Measurements from ENCODE around the gene SGCG.

Gene SGCG

GRCh38 chr13:23330356-23330755, 149.6 kb downstream of the SGCG start:
- DNase-seq (ENCODE audit: low spot score), result no peak
- TF ChIP-seq, protein P1, sequence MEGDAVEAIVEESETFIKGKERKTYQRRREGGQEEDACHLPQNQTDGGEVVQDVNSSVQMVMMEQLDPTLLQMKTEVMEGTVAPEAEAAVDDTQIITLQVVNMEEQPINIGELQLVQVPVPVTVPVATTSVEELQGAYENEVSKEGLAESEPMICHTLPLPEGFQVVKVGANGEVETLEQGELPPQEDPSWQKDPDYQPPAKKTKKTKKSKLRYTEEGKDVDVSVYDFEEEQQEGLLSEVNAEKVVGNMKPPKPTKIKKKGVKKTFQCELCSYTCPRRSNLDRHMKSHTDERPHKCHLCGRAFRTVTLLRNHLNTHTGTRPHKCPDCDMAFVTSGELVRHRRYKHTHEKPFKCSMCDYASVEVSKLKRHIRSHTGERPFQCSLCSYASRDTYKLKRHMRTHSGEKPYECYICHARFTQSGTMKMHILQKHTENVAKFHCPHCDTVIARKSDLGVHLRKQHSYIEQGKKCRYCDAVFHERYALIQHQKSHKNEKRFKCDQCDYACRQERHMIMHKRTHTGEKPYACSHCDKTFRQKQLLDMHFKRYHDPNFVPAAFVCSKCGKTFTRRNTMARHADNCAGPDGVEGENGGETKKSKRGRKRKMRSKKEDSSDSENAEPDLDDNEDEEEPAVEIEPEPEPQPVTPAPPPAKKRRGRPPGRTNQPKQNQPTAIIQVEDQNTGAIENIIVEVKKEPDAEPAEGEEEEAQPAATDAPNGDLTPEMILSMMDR (IDR thresholded peaks at IDR 0.05; ENCODE audit: extremely low read depth, missing control alignments), result no peak

DNA sequence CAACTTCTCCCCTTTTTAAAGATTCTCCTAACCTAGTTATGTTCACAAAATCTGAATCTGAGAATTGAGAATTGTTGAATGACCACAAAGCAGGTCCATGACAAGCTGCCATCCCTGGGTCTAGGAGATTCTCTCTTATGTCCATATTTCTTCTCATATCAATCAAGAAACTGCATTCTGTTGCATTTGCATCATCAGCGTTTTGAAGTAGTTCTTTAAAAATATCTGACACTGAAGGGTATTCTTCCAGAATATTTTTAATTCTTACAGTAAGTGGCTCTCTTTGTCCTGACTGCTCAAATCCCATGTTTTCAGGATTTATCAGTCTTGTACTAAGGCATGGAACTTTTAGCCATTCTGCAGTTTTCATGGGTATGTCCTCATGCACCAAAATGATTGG, 158.4 kb downstream of the SGCG start:
- no peak for DNase-seq (ENCODE audit: low spot score)

DNA sequence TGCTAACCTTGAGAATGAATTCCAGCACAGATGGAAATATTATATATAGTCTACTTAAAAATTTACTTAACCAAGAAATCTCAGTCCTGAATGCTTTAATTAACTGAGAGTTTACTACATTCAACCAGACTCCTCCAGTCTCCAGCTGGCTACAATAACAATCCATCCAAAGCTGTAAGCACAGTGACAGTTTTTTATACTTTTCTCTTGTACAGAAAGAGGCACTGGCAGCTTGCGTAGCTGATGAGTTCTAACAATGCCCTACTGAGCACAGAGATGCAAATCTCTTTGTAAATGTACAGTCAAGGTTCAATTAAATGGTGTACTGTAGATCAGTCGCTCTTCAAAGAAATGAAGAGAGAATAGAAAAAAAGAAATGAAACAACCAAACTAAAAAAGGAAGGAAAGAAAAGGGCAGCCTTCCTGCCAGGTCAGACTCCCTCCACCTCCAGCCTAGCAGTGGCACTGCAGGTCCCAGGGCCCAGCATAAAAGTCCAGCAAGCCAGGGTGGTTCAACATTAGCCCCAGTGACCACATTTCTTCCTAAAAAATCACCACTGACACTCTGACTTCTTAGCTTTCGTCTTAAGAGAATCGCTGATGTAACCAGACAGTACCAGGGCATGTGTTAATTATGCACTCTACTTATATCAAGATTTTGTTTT, 164.3 kb downstream of the SGCG start:
- no peak for DNase-seq (ENCODE audit: low spot score)
- TF ChIP-seq, protein P1 (IDR thresholded peaks at IDR 0.05; ENCODE audit: extremely low read depth, missing control alignments), result no peak

More for the DNA sequence above, 158.4 kb downstream of the SGCG start:
- TF ChIP-seq, protein P1 (IDR thresholded peaks at IDR 0.05; ENCODE audit: extremely low read depth, missing control alignments), result no peak

DNA sequence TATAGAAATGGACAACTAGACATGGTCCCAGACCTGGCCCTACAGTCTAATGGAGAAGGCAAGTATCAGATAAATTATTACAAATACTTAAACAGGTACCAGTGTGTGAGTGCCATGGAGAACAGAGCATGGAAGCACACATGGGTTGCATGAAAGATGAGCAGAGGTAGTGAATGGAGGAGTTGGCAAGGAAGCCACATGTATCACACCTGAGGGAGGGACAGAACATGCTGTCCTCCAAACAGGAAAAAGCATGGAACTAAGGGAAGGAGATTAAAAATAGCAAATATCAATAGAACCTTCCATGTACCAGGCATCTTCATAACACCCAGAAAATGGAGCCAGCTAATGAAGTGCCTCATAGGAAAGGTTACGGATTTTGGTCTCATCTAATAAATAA, 166.8 kb downstream of the SGCG start:
- TF ChIP-seq, protein P1 (IDR thresholded peaks at IDR 0.05; ENCODE audit: extremely low read depth, missing control alignments), result no peak
- no peak for DNase-seq (ENCODE audit: low spot score)

DNA sequence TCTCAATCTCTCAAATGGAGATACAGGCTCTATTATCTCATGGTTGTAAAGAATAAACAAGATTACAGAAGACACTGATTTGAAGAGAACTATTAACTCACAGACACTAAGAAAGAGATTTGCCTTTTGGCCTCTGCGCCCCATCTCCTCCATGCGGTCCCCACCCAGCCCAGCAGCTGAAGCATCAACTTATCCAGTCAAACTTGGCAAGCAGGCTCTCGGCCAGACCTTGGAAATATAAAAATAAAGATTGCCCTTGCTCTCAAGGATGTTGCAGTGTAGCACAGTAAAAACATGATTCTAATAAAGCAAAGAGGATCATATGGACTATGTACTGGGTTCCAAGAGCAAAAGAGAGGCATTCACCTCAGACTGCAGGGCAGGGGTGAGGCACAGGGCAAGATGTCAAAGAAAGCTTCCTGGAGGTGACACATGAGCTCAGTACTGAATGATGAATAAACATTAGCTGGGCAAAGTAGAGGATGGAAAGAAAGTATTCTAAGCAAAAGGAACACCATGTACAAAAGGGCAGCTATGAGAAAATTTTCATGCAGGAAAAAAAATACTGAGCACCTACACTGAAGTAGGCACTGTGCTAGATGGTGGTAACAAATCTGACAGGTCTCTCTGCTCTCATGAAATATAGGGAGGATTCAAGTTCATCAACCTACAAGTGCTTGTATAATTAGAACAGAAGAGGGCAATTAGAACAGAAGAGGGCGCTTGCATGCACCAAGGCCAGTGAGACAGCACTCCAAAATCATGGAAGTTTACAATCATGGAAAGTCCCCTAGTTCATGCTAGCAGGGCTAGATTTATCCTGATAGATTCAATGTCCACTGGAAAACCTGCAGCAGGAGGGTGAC, 167.7 kb downstream of the SGCG start:
- DNase-seq (ENCODE audit: low spot score), result no peak
- TF ChIP-seq, protein P1 (IDR thresholded peaks at IDR 0.05; ENCODE audit: extremely low read depth, missing control alignments), result no peak

DNA sequence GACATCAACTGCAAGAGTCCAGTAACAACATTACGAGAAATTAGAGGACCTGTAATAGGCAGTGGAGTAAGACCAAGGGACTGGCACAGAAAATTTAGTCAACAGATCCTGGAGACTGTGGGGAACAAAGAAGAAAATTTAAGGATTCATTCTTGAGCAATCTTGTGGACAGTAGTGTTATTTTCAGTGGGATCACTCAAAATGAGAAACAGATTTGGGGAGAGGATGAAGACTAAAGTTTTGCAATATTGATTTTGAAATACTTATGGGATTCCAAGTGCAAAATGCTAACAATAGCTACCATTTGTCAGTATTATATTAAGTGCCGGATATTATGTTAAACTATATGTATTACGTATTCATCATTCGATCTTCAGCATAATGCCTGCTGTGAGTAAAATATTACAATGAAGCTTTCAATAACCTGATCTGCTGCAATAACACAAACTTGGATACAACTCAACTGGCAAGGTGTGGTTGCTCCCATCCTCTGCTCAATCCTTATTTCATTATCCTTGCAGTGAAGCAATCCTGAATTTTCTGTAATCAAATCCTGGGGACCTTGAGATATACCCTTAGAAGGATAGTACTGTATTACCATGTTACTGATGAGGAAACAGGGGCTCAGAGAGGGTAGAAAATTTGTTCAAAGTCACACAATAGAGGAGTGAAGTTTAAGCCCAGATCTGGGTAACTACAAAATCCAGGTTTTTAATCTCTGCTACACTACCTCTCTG, 168.6 kb downstream of the SGCG start:
- no peak for DNase-seq (ENCODE audit: low spot score)
- TF ChIP-seq, protein P1 (IDR thresholded peaks at IDR 0.05; ENCODE audit: extremely low read depth, missing control alignments), result no peak

- TF ChIP-seq, protein P1 (IDR thresholded peaks at IDR 0.05; ENCODE audit: extremely low read depth, missing control alignments), result no peak
- DNase-seq (ENCODE audit: low spot score), result no peak
These were observed 169.2 kb downstream of the SGCG start for GRCh38 chr13:23350009-23350408.
